Neuronal stem cell (in vitro differentiated cells): ENCODE data around the gene PBOV1.

Experiments
- DNase-seq: peaks from one replicate; pipeline ENCODE4 v3.0.0-alpha.2; 2013; ENCODE audit warnings: low spot score
- H2AFZ ChIP-seq: one replicate; pipeline ENCODE4 v1.6.1; 2013; ENCODE audit warnings: mild to moderate bottlenecking, low read length, inconsistent platforms
- H2AK5ac ChIP-seq: 2 replicates; pipeline ENCODE4 v1.6.1; 2013; ENCODE audit warnings: low read depth, mild to moderate bottlenecking, inconsistent platforms, low read length, moderate library complexity, mixed read lengths
- H2BK120ac ChIP-seq: 2 replicates; pipeline ENCODE4 v1.6.1; 2013; ENCODE audit warnings: low read depth, mild to moderate bottlenecking, inconsistent platforms, low read length, moderate library complexity, mixed read lengths
- H2BK12ac ChIP-seq: one replicate; pipeline ENCODE4 v1.6.1; 2013; ENCODE audit warnings: low read length, inconsistent platforms
- H2BK15ac ChIP-seq: 2 replicates; pipeline ENCODE4 v1.6.1; 2013; ENCODE audit warnings: mild to moderate bottlenecking, low read length, inconsistent platforms, mixed read lengths
- H2BK5ac ChIP-seq: one replicate; pipeline ENCODE4 v1.6.1; 2013; ENCODE audit warnings: inconsistent platforms, mild to moderate bottlenecking, low read length, moderate library complexity
- H3K14ac ChIP-seq: one replicate; pipeline ENCODE4 v1.6.1; 2013; ENCODE audit warnings: low read length, inconsistent platforms
- H3K18ac ChIP-seq: 2 replicates; pipeline ENCODE4 v1.6.1; 2013; ENCODE audit warnings: low read length, inconsistent platforms
- H3K23ac ChIP-seq: 2 replicates; pipeline ENCODE4 v1.6.1; 2013; ENCODE audit warnings: low read depth, mild to moderate bottlenecking, mixed read lengths, low read length, inconsistent platforms; ENCODE audit not compliant: poor library complexity
- H3K27ac ChIP-seq: replicated peaks from 3 replicates; pipeline ENCODE4 v1.5.1; 2013; ENCODE audit warnings: low read length, inconsistent platforms
- H3K27me3 ChIP-seq, 3 experiments: 2 replicates each; pipeline ENCODE4 v1.6.1; 2013; ENCODE audit warnings: low read length in 3 of 3, mild to moderate bottlenecking in 2 of 3, inconsistent platforms in 1 of 3, low read depth in 1 of 3, mixed read lengths in 1 of 3, moderate library complexity in 1 of 3; ENCODE audit not compliant: control insufficient read depth in 3 of 3, insufficient read depth in 3 of 3
- H3K36me3 ChIP-seq, 2 donors: replicated peaks in 1 of 2; 2 replicates each; pipeline ENCODE4 v1.6.1; 2013; ENCODE audit warnings: low read length in 2 of 2; ENCODE audit not compliant: control insufficient read depth in 2 of 2, insufficient read depth in 2 of 2
- H3K4ac ChIP-seq: 2 replicates; pipeline ENCODE4 v1.6.1; 2013; ENCODE audit warnings: inconsistent platforms, mild to moderate bottlenecking, low read length, moderate library complexity
- H3K4me1 ChIP-seq, 2 donors: 1 replicate in 1 of 2; 2 replicates in 1 of 2; pipeline ENCODE4 v1.6.1; 2013; ENCODE audit warnings: low read length in 2 of 2, low read depth in 1 of 2; ENCODE audit not compliant: control insufficient read depth in 2 of 2, insufficient read depth in 1 of 2
- H3K4me2 ChIP-seq: one replicate; pipeline ENCODE4 v1.6.1; 2013; ENCODE audit warnings: mild to moderate bottlenecking, low read length, inconsistent platforms; ENCODE audit not compliant: insufficient read depth, poor library complexity, severe bottlenecking
- H3K4me3 ChIP-seq, 2 donors: 2 replicates each; pipeline ENCODE4 v1.5.1; 2013; ENCODE audit warnings: low read length in 2 of 2, mild to moderate bottlenecking in 2 of 2, inconsistent platforms in 1 of 2, moderate library complexity in 1 of 2
- H3K79me1 ChIP-seq: one replicate; pipeline ENCODE4 v1.6.1; 2013; ENCODE audit warnings: low read depth, mild to moderate bottlenecking, inconsistent platforms, low read length, moderate library complexity
- H3K9ac ChIP-seq: one replicate; pipeline ENCODE4 v1.6.1; 2013; ENCODE audit warnings: mild to moderate bottlenecking, low read depth, low read length, inconsistent platforms; ENCODE audit not compliant: poor library complexity
- H3K9me3 ChIP-seq, 2 donors: replicated peaks in 1 of 2; 2 replicates each; pipeline versions ENCODE3 to v1.6.1; 2013; ENCODE audit warnings: low read length in 2 of 2, mild to moderate bottlenecking in 2 of 2, inconsistent platforms in 1 of 2, low read depth in 1 of 2, mixed read lengths in 1 of 2, moderate library complexity in 1 of 2; ENCODE audit not compliant: control insufficient read depth in 2 of 2, insufficient read depth in 1 of 2
- H4K8ac ChIP-seq: one replicate; pipeline ENCODE4 v1.6.1; 2013; ENCODE audit warnings: low read depth, mild to moderate bottlenecking, inconsistent platforms, low read length, moderate library complexity
- H4K91ac ChIP-seq: one replicate; pipeline ENCODE4 v1.6.1; 2013; ENCODE audit warnings: low read length, low read depth, mild to moderate bottlenecking, inconsistent platforms; ENCODE audit not compliant: poor library complexity
- WGBS, 2 donors: extraction: QIAGEN DNeasy Blood & Tissue Kit; methylation state at CpG; one replicate each; pipeline ENCODE4 v1.1.7; 2013; ENCODE audit warnings: missing lambda C conversion rate in 2 of 2, mixed read lengths in 1 of 2; ENCODE audit not compliant: insufficient read length in 2 of 2, insufficient replicate concordance in 1 of 2; ENCODE audit errors: extremely low coverage in 2 of 2; 5-methylcytosine and 5-hydroxymethylcytosine counted together

The PBOV1 gene

DNA sequence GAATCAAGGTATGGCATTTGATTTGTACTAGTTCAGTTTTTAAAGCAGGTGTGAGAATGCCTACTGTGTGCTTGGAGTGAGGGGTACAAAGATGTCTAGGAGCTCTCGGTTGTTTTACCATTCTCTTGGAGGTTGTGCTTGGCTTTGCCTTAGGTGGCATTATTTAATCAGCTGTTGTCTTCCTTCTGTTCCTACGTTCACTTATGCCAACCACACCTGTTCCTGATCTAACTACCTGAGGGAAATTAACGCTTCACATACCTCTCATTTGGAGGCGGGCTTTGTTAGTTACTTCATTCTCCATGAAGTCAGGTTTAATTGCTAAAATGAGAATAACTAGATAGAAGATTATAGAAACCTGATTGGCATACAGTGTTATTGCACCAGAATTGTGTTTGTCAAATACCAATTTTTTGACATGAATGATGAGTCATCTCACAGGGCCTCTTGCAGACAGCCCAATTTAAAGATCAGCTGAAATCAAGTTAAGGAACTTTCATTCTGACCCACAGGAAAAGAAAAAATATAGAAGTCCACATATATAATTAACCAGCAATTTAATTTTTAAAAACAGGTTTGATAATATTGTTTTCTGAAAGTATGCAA lies 24.8 kb upstream of the PBOV1 start:
- Histone ChIP-seq H2BK5ac (no peak overlapping the region), H3K4me2 (no peak overlapping the region), H2BK12ac (no peak overlapping the region), H3K27ac (no peak overlapping the region), H3K9me3 (no peaks in the 10 kb centered on the region), H3K23ac (no peak overlapping the region), H3K9ac (no peak overlapping the region), H3K27me3 (no peaks in the 10 kb centered on the region), H3K4me3 (no peak overlapping the region), H3K79me1 (no peaks in the 10 kb centered on the region), H2AK5ac (no peak overlapping the region), H2BK15ac (no peak overlapping the region), H3K14ac (no peak overlapping the region), H3K4ac (no peak overlapping the region), H2AFZ (no peak overlapping the region), H4K91ac (no peak overlapping the region), H4K8ac (no peak overlapping the region), H3K18ac (no peak overlapping the region), H2BK120ac (no peak overlapping the region), H3K4me1 (no peaks in the 10 kb centered on the region), H3K36me3 (no peaks in the 10 kb centered on the region)
- DNase-seq = no peak
- WGBS, 2 donors = no CpG with 5 or more reads among the region's 4 CpGs

DNA sequence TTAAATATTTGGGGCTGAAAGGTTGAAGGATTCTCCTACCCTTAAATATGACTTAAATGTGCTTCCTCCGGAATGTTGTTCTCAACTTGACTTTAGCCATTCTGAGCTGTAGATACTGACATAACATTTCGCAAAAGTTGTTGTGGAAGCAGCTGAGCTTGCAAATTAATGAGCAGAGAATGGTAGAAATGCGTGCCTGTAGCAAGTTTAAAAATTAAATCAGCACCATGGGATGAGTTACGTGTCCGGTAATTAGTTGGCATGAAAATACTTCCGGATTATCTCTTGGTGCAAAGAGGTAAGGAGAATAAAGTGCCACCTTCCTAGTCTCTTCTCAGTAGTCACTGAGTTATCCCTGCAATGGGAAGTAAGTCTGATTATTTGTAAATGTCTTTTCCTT lies 23.6 kb upstream of the PBOV1 start:
- Histone ChIP-seq H4K91ac (no peak overlapping the region), H3K23ac (no peak overlapping the region), H3K27ac (no peak overlapping the region), H2BK120ac (no peak overlapping the region), H2AFZ (no peak overlapping the region), H4K8ac (no peak overlapping the region), H3K4ac (no peak overlapping the region), H3K4me2 (no peak overlapping the region), H3K9me3 (no peaks in the 10 kb centered on the region), H2BK12ac (no peak overlapping the region), H3K18ac (no peak overlapping the region), H3K14ac (no peak overlapping the region), H3K36me3 (no peaks in the 10 kb centered on the region), H3K9ac (no peak overlapping the region), H3K27me3 (no peaks in the 10 kb centered on the region), H2AK5ac (no peak overlapping the region), H2BK5ac (no peak overlapping the region), H3K79me1 (no peaks in the 10 kb centered on the region), H3K4me1 (no peaks in the 10 kb centered on the region), H2BK15ac (no peak overlapping the region), H3K4me3 (no peak overlapping the region)
- no peak for DNase-seq
- WGBS, 2 donors = no CpG with 5 or more reads among the region's 6 CpGs

DNA sequence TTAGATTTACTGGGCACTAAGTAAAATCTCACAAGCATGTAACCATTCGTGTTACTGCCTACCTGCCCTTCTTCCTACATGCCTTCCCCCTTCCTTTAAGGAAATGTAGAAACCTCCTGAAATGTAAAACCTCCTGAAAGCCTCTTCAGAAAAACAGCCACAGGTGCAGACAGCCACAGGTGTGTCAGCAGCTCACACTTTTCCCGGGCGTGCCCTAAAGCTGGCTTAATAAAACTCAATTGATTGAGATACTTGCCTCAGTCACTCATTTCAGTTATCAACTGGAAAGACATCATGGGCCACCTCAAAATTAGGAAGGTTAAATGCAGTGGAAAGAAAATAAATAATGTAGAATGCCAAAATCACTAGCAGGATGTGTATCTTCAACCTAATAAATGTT lies 23.1 kb upstream of the PBOV1 start:
- no peak overlapping the region for H2BK120ac ChIP-seq
- no peak overlapping the region for H2AK5ac ChIP-seq
- H3K4ac ChIP-seq = no peak overlapping the region
- DNase-seq = no peak
- H3K79me1 ChIP-seq = no peaks in the 10 kb centered on the region
- H2BK15ac ChIP-seq = no peak overlapping the region
- H3K18ac ChIP-seq = no peak overlapping the region
- H4K8ac ChIP-seq = no peak overlapping the region
- no peak overlapping the region for H2BK12ac ChIP-seq
- H3K4me1 ChIP-seq = no peaks in the 10 kb centered on the region
- H4K91ac ChIP-seq = no peak overlapping the region
- H3K23ac ChIP-seq = no peak overlapping the region
- H2BK5ac ChIP-seq = no peak overlapping the region
- H3K4me2 ChIP-seq = no peak overlapping the region
- H3K9me3 ChIP-seq = no peaks in the 10 kb centered on the region
- H3K36me3 ChIP-seq = no peaks in the 10 kb centered on the region
- H3K27me3 ChIP-seq = no peaks in the 10 kb centered on the region
- H3K9ac ChIP-seq = no peak overlapping the region
- no peak overlapping the region for H3K27ac ChIP-seq
- WGBS, 2 donors = no CpG with 5 or more reads among the region's 3 CpGs
- no peak overlapping the region for H2AFZ ChIP-seq
- no peak overlapping the region for H3K4me3 ChIP-seq
- no peak overlapping the region for H3K14ac ChIP-seq

DNA sequence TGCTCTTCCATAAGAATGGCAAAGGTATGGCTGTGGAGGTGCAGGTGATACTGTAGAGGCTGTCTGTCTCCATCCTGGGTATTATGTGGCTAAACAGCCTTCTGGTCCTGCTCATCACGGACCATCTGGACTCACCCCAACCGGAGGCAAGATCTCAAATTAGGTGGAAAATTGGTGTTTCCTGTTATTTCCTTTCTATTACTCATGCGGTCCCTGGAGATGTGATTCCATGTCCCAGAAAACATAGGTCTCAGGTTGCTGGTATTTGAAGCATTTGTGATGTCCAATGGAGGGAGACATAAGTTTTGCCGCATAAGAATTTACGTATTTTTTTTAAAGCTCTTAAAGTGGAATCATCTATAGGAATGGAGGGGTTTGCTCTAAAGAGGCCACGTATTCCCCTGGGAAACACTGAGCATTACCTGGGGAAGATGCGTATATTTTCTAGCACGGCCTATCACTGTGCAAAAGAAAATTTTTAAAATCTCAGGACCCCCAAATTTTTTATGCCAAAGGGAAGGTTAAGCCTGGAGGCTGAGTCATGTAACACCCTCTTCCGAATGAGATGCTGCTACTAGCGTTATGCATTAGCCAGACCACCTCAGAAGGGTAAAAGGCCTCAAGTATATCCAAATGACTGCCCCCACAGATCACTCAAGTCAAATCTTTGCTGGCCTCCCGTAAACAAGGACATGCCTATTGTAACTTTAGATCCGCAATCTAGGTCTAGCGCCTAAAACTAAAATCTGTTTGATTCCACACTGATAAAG lies 22.4 kb upstream of the PBOV1 start:
- no peak overlapping the region for H3K4me2 ChIP-seq
- H4K91ac ChIP-seq = no peak overlapping the region
- H3K9ac ChIP-seq = no peak overlapping the region
- no peak overlapping the region for H4K8ac ChIP-seq
- no peak overlapping the region for H3K23ac ChIP-seq
- no CpG with 5 or more reads among the region's 13 CpGs for WGBS, 2 donors
- no peak for DNase-seq
- no peak overlapping the region for H3K18ac ChIP-seq
- H3K4me1 ChIP-seq = no peaks in the 10 kb centered on the region
- no peak overlapping the region for H2BK5ac ChIP-seq
- H3K4ac ChIP-seq = no peak overlapping the region
- H3K27me3 ChIP-seq = no peaks in the 10 kb centered on the region
- H3K79me1 ChIP-seq = no peaks in the 10 kb centered on the region
- H3K4me3 ChIP-seq = no peak overlapping the region
- no peak overlapping the region for H2BK120ac ChIP-seq
- no peak overlapping the region for H2BK12ac ChIP-seq
- H2AK5ac ChIP-seq = no peak overlapping the region
- no peak overlapping the region for H3K27ac ChIP-seq
- H3K36me3 ChIP-seq = no peaks in the 10 kb centered on the region
- H2BK15ac ChIP-seq = no peak overlapping the region
- no peaks in the 10 kb centered on the region for H3K9me3 ChIP-seq
- H2AFZ ChIP-seq = no peak overlapping the region
- H3K14ac ChIP-seq = no peak overlapping the region
